ENCODE data around the gene CLDN9.

Gene CLDN9, protein sequence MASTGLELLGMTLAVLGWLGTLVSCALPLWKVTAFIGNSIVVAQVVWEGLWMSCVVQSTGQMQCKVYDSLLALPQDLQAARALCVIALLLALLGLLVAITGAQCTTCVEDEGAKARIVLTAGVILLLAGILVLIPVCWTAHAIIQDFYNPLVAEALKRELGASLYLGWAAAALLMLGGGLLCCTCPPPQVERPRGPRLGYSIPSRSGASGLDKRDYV

DNA sequence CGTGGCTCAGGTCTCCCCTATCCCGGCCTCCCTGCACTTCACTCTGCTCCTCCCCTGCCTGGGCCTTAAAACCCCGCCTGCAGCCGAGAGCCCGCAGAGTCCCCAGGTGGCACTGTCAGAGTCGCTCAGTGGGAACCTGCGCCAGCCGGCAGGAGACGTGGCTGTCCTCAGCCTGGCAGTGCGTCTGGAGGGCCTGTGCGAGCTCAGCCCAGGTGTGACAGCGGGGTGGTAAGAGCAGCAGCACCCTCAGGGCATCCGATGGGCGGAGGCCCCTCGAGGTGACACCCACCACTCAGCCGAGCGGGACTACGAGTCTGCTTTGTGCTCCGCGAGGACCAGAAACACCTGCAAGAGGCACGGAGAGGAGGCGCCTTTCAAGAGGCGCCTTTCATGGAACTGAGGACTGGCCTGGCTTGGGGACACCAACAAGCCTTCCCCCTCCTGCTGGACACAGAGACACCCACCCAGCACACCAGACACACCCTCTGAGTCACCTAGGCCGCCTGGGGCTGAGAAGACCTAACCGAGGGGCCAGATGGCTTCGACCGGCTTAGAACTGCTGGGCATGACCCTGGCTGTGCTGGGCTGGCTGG, at the start of gene CLDN9:
Gene CLDN9 (plus strand): TSS at position 96 of the 593 bp plus-strand sequence. CDS start 440 bp downstream, at position 536.
- no peak for DNase-seq (ENCODE audit: low read depth)

DNA sequence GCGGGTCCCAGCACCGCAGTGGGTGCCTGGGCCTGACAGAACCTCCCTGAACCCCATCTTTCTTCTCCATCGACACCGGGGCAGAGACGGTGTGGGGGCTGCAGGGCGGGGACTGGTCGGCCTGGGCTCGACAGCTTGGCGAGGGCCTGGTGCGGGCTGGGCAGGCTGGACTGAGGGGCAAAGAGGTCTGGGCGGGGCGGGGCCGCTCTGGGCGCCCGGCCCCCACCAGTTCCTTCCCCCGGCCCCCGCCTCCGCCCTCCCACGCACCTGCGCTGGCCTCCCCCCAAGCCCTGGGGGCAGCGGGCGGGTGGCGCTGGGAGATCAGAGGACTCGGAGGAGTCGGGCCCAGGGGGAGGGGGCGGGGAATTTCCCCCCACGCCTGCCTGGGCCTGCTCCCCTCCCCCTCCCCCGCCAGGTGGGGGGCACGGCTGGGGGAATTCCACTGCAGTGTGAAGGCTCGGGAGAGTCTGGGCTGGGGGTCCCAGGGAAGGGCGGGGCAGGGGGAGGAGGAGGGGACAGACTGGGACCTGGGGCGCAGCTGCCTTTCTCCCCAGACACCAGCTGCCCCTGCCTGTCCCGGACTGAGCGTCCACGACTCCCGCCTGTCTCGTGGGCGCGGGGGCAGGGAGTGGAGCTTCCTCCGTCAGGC, 49.5 kb upstream of the CLDN9 start:
- DNase-seq (ENCODE audit: low read depth) = no peak

DNA sequence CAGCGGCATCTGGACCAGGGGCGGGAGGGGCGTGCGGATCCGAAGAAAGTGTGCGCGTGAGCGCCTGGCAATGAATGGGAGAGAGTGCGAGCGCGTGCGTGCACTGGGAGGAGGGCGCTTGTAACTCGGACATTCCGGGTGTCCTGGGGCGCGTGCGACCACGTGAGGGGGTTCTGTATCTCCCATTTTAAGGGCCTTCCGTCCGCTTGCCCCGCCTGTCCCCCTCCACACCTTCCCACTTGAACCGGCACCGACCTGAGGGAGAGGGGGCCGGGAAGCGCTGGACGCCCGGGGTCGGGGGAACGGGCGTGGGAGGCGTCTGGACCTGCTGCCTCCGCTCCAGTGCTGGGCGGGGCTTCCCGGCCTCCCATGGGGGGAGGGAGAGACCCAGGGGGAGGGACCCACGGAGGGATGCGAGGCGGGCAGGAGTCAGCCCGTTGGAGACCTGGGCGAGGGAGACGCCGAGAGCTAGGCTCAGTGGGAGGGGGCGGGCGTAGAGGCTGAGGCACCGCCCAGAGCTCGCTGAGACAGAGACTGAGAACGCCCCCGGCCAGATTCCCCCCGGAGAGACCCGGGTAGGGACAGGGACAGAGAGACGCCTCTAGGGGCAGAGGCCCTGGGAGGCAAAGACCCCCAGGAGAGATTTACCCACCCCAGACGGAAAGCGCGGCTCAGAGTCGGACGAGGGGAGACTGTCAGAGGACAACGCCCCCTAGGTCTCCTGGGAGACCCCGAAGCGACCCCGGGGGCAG, 48.8 kb upstream of the CLDN9 start, which contains the start of gene KREMEN2:
Gene KREMEN2 (plus strand): TSS at position 553 of the 752 bp plus-strand sequence. CDS start 246 bp downstream, outside the sequence.
- no peak for DNase-seq (ENCODE audit: low read depth)

DNA sequence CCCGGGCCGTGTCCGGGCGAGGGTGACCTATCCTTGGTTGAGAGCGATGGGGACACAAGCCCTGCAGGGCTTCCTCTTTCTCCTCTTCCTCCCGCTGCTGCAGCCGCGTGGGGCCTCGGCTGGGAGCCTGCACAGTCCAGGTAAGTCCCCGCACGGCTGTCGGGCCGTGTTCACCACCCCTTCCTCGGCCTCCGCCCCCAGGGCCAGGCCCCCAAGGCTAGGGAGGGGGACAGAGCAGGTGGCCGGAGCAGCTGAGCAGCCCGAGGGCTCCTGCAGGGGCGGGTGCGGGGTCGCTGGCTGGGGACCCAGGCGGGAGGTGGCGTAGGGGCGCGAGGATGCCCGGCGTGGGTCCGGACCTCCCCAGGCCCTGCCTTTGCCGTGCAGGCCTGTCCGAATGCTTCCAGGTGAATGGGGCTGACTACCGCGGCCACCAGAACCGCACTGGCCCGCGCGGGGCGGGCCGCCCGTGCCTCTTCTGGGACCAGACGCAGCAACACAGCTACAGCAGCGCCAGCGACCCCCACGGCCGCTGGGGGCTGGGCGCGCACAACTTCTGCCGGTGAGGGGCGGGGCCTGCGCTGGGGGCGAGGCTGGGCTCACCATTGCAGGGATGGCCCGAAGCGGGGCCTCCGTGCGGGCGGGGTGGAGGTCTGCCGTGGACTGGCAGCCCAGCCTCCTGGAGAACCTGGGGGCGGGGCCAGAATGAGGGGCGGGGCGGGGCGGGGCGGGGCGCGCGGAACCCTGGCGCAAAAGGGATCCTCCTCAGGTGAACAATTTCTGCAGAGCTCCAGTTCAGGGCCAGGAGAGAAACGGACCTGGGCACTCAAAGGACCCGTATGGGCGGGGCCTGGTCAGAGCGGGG, 48.0 kb upstream of the CLDN9 start:
- no peak for DNase-seq (ENCODE audit: low read depth)

DNA sequence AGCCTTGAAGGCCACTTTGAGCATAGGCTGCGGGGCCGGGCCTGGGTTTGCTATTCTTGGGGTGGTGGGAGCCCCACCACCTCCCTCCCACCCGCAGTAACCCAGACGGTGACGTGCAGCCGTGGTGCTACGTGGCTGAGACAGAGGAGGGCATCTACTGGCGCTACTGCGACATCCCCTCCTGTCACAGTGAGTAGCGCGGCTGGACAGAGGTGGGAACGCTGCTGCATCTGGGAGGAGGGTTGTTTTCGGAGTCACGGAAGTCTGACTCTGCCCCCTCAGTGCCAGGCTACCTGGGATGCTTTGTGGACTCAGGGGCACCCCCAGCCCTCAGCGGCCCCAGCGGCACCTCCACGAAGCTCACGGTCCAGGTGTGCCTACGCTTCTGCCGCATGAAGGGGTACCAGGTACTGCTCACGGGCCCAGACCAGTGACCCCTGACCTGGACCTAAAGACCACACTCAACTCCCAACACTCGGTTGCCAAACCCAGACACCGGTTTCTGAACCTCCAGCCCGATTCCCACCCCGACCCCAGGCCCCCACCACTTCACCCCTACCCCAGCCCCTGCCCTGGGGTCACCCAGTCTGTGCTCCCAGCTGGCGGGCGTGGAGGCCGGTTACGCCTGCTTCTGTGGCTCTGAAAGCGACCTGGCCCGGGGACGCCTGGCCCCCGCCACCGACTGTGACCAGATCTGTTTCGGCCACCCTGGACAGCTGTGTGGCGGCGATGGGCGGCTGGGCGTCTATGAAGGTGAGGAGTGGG, 46.5 kb upstream of the CLDN9 start:
- no peak for DNase-seq (ENCODE audit: low read depth)

DNA sequence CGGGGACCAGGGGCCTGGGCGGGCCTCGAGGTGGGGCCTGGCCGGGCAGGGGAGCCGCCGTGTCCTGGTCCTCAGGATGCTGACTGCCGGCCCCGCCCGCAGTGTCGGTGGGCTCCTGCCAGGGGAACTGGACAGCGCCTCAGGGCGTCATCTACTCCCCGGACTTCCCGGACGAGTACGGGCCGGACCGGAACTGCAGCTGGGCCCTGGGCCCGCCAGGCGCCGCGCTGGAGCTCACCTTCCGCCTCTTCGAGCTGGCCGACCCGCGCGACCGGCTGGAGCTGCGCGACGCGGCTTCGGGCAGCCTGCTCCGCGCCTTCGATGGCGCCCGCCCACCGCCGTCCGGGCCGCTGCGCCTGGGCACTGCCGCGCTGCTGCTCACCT, 45.9 kb upstream of the CLDN9 start:
- no peak for DNase-seq (ENCODE audit: low read depth)

DNA sequence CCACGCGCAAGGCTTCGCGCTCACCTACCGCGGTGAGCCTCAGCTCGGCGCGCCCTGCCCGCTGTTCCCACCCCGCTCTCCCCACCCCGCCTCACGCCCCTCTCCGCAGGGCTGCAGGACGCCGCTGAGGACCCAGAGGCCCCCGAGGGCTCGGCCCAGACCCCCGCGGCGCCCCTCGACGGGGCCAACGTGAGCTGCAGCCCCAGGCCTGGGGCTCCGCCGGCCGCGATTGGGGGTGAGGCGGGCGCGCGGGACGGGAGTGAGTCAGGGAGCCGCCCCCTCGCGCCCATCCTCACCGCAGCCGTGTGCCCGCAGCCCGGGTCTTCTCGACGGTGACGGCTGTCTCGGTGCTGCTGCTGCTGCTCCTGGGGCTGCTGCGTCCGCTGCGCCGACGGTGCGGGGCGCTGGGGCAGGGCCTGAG, 45.5 kb upstream of the CLDN9 start:
- no peak for DNase-seq (ENCODE audit: low read depth)

DNA sequence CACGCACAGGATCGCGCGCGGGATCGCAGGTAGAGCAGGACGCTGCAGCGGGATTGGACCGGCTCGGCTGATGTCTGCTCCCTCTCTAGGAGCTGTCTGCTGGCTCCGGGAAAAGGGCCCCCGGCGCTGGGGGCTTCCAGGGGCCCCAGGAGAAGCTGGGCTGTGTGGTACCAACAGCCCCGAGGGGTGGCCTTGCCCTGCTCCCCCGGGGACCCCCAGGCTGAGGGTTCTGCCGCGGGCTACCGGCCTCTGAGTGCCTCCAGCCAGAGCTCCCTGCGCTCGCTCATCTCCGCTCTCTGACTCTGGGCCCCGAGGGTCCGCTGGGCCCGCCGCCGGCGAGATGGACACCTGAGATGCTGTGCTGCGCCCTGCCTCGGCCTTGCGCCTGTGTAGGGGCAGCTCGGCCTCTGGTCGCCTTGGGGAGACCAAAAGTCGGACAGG, 45.0 kb upstream of the CLDN9 start:
- DNase-seq (ENCODE audit: low read depth) = no peak

DNA sequence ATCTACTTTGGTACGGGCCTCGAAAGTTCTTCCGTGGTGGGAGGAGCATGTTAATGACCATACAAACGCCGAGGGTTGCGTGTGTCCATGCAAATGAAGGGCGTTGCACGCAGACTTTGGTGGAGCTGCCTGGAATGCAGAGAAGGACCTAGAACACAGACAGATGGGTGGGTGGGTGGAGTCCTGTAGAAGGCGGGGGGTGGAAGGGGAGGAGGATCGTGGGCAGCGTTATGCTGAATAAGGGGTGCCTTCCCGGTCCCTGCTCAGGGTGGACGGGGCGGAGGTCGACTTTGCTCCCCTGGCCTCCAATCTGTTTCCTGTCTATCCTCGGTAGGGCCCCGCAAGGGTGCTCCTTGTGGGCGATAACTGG, 44.4 kb upstream of the CLDN9 start:
- DNase-seq (ENCODE audit: low read depth) = no peak

DNA sequence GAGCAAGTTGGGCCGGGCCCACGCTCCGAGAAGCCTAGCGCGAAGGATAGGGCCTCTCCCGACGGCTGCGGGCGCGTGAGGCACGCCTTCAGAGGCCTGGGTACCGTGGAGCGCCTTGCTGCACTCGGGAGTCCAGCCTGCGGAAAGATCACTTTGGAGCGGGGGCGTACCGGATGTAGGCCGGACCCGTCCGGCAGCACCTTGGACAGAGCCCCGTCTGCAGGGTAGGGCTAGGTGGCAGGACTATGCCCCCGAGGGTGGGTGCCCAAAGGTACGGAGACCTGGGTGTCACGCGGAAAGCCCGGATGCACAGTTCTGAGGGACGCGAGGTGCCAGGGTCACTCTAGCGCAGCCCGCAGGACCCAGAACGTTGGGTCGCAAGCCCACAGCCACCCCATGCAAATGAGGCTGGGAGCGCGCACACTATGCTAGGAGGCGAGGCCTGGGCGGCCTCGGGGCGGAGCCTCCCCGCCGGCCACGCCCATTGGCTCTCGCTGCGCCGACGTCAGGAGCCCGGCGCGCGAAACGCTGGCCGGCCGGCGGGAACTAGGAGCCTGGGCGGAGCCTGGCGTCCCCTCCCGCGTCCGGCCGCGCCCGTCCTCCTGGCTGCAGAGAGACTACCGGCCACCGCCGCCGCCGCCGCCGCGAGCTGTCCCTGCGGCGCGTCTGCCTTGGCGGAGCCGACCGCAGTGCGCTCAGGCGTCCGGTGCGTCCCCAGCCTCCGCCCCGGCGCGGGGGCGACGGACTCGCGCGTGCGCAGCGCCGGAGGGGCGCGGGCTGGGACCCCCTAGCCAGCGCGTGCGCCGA, 43.8 kb upstream of the CLDN9 start, which contains the start of gene PAQR4:
Gene PAQR4 (plus strand): TSS at position 611 of the 807 bp plus-strand sequence. CDS start 327 bp downstream, outside the sequence.
- peak; percentile 45 for DNase-seq (ENCODE audit: low read depth)

DNA sequence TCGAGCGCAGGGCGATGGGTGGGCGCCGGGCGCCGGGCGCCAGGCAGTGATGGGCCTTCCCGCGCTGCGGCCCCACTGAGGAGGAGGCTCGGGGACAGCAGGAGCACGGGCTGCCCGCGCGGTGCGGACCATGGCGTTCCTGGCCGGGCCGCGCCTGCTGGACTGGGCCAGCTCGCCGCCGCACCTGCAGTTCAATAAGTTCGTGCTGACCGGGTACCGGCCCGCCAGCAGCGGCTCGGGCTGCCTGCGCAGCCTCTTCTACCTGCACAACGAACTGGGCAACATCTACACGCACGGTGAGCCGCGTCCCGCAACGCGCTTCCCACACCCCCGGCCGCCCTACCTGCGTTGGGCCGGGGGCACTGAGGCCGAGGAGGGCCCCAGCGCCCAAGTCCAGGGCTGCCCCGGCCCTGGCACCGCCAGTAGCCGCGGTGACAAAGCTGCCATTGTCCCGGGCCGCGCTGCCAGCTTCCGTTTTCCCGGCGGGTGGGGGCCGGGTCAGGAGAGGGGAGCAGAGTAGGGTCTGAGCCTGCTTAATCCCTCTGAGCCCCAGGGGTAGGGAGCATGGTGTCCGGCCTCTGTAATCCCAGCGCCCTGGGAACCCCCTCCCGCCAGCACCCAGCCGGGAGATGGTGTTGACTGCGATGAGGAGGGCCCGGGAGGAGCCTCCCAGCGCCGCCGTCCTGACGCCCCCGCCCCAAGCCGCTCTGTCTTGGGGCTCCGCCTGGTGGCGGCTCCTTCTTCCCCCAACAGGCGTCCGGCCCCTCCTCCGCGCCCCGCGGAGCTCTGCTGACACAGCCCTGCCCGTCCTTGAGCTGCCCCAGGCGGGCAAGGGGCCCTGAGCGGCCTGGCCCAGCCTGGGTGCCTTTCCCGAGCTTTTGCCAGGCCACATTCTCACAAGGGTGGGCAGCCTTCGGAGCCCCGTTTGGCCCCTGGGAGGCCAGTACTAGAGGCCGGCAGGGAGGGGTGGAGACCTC, 42.9 kb upstream of the CLDN9 start:
- peak; percentile 46 for DNase-seq (ENCODE audit: low read depth)

DNA sequence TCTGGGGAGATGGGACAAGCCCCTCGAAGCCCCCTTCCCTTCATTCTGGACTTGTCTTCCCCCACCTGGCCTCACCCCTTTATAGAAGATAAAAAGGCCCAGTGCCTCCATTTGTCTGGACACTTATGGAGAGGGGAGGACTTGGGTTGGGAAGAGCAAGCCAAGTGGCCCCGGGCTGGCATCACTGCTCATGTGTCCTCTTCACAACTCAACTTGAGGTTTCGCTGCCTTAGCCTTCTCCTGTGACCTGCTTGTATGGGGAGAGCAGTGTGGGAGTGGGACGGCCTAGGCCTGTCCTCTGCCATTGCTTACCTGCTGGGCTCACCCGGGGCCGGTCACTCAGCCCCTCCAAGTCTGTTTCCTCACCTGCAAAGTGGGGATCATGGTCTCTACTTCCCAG, 42.2 kb upstream of the CLDN9 start:
- no peak for DNase-seq (ENCODE audit: low read depth)

DNA sequence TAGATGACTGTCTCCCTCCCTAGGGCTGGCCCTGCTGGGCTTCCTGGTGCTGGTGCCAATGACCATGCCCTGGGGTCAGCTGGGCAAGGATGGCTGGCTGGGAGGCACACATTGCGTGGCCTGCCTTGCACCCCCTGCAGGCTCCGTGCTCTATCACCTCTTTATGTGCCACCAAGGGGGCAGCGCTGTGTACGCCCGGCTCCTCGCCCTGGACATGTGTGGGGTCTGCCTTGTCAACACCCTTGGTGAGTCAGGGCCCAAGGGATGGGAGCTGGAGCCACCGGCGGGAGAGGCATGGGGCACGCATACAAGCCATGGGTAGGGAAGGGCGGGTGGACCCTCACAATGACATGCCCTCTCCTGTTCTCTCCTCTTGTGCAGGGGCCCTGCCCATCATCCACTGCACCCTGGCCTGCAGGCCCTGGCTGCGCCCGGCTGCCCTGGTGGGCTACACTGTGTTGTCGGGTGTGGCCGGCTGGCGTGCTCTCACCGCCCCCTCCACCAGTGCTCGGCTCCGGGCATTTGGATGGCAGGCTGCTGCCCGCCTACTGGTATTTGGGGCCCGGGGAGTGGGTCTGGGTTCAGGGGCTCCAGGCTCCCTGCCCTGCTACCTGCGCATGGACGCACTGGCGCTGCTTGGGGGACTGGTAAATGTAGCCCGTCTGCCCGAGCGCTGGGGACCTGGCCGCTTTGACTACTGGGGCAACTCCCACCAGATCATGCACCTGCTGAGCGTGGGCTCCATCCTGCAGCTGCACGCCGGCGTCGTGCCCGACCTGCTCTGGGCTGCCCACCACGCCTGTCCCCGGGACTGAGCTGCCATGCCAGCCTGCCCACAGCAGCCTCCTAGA, 41.4 kb upstream of the CLDN9 start:
- DNase-seq (ENCODE audit: low read depth) = no peak

DNA sequence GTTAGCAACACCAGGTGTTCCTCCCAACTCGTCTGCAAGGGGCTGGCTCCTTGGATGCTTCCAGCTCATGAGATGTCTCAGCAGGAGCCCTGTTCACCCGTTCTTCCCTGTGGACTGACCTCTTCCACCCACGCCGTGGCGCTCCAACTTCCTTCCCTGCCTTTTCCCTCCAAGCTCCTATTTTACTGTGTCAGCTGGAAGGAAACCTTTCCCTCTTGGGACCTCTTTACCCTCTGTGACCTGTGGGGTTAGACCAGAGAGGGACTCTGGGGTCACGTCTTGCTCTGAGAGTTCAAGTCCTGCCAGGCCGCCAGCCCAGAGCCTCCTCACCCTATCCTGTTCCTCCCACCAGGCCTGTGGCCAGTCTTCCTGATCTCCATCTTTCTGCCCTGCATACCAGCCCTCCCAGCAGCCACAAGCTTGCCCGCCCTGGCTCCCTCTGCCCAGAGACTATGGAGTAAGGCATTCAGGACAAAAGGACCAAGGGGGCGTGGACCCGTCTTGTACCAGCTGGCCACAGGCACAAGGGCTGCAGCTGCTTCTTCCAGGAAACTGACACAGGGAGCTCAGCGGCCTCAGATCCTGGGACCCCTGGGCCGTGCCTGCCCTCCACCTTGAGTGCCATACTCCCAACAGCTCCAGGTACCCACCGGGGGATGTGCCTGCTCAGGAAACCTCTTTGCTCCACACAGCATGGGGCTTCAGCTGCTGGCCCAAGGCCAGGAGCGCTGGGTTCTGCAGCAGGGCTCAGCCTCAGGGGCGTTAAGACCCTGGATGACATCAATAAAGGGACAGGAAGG, 40.5 kb upstream of the CLDN9 start:
- no peak for DNase-seq (ENCODE audit: low read depth)

DNA sequence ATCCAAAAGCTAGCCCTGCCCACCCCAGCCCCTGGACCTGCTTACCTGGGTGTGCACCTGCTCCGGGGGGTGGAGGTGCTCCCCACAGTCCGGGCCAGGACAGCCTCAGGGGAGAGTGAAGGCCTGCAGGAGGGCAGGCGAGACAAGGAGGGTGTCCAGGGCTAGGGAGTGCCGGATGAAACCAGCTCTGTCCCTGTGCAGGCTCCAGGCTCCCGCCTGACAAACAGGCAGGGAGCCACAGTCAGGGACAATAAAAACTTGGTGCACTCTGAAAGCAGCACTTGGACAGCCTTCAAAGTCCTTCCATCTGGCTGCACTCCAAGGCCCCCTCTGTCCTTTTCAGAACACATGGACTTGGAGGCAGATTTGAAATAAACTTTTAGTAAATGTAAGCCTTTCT, 39.6 kb upstream of the CLDN9 start:
- DNase-seq (ENCODE audit: low read depth) = no peak

DNA sequence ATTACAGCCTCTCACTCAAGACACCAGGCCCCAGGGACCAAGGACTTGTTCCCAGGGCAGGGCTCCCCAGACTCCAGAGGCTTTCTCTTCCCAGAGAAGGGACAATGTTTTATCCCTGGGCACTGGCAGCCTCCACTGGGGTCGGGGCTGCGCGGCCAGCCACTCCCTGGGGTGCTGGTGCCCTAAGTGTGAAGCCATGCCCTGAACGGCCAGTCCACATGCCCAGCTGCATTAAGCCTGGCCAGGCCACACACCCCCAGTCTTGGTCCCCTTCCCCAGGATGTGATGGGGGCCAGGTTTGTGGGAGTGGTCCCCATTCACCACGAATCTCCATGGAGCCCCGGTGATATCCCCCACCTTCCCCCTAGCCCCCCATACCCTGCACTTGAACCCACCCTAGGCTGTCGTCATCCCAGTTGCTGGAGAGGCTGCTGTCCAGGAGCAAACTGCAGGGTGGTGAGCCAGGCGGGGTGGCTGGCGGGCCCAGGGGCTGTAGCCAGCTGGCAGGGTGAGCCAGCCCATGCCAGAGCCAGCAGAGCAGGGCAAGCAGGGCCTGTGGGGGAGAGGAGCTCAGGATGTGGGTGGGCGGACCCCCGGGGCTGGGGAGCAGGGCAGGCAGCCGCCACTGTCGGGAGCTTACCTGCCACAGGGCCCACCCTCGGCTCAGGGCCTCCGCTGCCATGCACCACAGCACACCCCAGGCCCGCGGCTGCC, 39.0 kb upstream of the CLDN9 start:
- no peak for DNase-seq (ENCODE audit: low read depth)

Data from activated gamma-delta T cell treated with anti-CD3 and anti-CD28 coated beads, Interleukin-2, amount 50 U/mL, for 16 hours (primary cell).